ENCODE results near the gene COL24A1. TPM values are rescaled to one million over a fixed set of nuclear protein-coding genes. Genes with fewer than 3 reads are reported as not detected.

Gene COL24A1
- total and polyA plus RNA-seq, 2 of the 13 experiments (the other 11 are each of a cell fraction or from before 2014, with no cell fraction given), result 0.04 to 0.13 TPM

DNA sequence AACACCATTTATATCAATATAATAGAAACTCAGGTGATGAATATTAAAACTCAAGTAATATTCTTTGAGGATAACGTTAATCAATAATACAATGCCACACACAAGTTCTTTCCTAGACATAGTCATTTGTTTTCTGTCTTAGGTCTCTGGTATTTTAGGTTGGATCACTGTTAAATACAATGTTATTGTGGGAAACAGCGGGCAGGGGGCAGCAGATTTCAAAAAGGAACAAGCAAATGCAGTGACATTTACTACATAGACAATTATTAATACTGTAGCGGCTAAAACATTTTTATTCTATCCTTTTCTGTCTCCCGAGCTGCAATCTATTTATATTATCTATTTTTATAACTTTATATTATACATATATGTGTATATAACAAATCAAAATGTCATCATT, 261.9 kb downstream of the COL24A1 start:
- no peaks in the 10 kb centered on the region; the same call in 1 of the 2 replicates for H4K20me1 ChIP-seq (ENCODE audit: insufficient read depth, low read length)
- intact Hi-C loops (cut with micrococcal nuclease; ENCODE audit: unreplicated experiment), result loop anchor here (1.0 to 5.0 kb wide), 3 partner anchors 124 to 1528 kb away; no protein-coding TSS in a partner anchor
- H3K4me1 ChIP-seq (ENCODE audit: insufficient read depth, low read length), result no peaks in the 10 kb centered on the region
- ChIA-PET CTCF (ENCODE audit: low intra/inter-chr PET ratio, low total read pairs) (no interaction called here), POLR2A (no interaction called here)
- WGBS (ENCODE audit: low lambda C conversion rate), result 2% methylated on average over 4 of the region's 4 CpGs
- no peaks in the 10 kb centered on the region for H3K27me3 ChIP-seq (ENCODE audit: control insufficient read depth in 1 of 2, insufficient read depth in 2 of 2, low read length in 2 of 2)
- H3K27ac ChIP-seq (ENCODE audit: extremely low read length, insufficient read depth, low read length), result no peak overlapping the region
- H3K9me3 ChIP-seq (ENCODE audit: low read length), result no peaks in the 10 kb centered on the region
- no peaks in the 10 kb centered on the region for H3K36me3 ChIP-seq (replicated peaks in 1 of 2; ENCODE audit: control insufficient read depth in 1 of 2, insufficient read depth in 2 of 2, low read length in 2 of 2)
- no peak overlapping the region for H3K4me2 ChIP-seq (ENCODE audit: low read depth, low read length)
- no peak overlapping the region for H3K4me3 ChIP-seq (replicated peaks in 1 of 3; ENCODE audit: insufficient read depth in 1 of 3, low read depth in 2 of 3, low read length in 3 of 3)
- H2AFZ ChIP-seq (ENCODE audit: low read length), result no peak overlapping the region
- no TSS peak for BruUV-seq (replicated peaks)
- DNase-seq (ENCODE audit: low spot score), result peak; percentile 25
- peak; percentile 63; the same call in 2 of the 3 replicates for ATAC-seq
- H3K79me2 ChIP-seq (ENCODE audit: insufficient read depth, low read length), result no peaks in the 10 kb centered on the region
- TF ChIP-seq FOSL1 (CRISPR knock-in tag; IDR thresholded peaks at IDR 0.05; ENCODE audit: borderline replicate concordance), result no peak
- TF ChIP-seq NFKB2 (CRISPR knock-in tag; IDR thresholded peaks at IDR 0.05; ENCODE audit: borderline replicate concordance), result no peak
- no peak for TF ChIP-seq IRF1 (CRISPR knock-in tag; IDR thresholded peaks at IDR 0.05; ENCODE audit: low read depth)
- no peak for TF ChIP-seq ZNF678 (CRISPR knock-in tag; IDR thresholded peaks at IDR 0.05)
- TF ChIP-seq EP300 (IDR thresholded peaks at IDR 0.05; ENCODE audit: low read depth in 2 of 2, low read length in 2 of 2), result no peak
- no peak for TF ChIP-seq EP300 (CRISPR knock-in tag; IDR thresholded peaks at IDR 0.05; ENCODE audit: borderline replicate concordance)
- TF ChIP-seq ZNF253 (CRISPR knock-in tag; IDR thresholded peaks at IDR 0.05; ENCODE audit: borderline replicate concordance), result no peak
- TF ChIP-seq STAG1 (CRISPR knock-in tag; IDR thresholded peaks at IDR 0.05), result peak; percentile 22
- TF ChIP-seq, protein P1, sequence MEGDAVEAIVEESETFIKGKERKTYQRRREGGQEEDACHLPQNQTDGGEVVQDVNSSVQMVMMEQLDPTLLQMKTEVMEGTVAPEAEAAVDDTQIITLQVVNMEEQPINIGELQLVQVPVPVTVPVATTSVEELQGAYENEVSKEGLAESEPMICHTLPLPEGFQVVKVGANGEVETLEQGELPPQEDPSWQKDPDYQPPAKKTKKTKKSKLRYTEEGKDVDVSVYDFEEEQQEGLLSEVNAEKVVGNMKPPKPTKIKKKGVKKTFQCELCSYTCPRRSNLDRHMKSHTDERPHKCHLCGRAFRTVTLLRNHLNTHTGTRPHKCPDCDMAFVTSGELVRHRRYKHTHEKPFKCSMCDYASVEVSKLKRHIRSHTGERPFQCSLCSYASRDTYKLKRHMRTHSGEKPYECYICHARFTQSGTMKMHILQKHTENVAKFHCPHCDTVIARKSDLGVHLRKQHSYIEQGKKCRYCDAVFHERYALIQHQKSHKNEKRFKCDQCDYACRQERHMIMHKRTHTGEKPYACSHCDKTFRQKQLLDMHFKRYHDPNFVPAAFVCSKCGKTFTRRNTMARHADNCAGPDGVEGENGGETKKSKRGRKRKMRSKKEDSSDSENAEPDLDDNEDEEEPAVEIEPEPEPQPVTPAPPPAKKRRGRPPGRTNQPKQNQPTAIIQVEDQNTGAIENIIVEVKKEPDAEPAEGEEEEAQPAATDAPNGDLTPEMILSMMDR (CRISPR knock-in tag; IDR thresholded peaks at IDR 0.05), result peak; percentile 44
- H3K9ac ChIP-seq (ENCODE audit: insufficient read depth, low read depth, low read length), result no peak overlapping the region
- FAIRE-seq, result peak; percentile 39
- in situ Hi-C loops (cut with HindIII; ENCODE audit: extremely low pct_ligation_motif_present, low pct_unique_long_range_greater_than_20kb), result no loop called here
